Activated CD8-positive, alpha-beta memory T cell treated with anti-CD3 and anti-CD28 coated beads, Interleukin-2, amount 50 U/mL, for 1 hour (primary cell): ENCODE measurements around the gene GRB10.

Source experiments
- DNase-seq: peaks from one replicate; pipeline ENCODE4 v3.0.0-alpha.2; 2020; ENCODE audit errors: extremely low read depth

GRB10 gene

DNA sequence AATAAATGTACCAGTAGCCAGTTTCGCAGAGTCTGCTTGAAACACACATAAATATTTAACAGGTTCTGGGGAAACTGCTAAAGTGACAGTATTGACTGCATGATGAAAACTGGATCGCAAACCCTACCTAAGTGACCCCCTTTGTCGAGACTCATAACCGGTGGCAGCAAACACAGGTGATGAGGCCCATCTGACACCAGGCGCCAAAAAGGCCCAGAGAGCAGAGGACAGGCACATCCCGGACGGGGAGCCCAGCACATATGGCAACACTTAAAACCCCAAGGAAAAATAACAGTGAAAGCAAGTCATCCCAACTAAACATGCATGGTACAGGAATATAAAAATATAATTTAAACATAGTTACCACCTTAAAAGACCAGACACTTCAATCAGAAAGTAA, 62.4 kb downstream of the GRB10 start:
- DNase-seq = no peak

DNA sequence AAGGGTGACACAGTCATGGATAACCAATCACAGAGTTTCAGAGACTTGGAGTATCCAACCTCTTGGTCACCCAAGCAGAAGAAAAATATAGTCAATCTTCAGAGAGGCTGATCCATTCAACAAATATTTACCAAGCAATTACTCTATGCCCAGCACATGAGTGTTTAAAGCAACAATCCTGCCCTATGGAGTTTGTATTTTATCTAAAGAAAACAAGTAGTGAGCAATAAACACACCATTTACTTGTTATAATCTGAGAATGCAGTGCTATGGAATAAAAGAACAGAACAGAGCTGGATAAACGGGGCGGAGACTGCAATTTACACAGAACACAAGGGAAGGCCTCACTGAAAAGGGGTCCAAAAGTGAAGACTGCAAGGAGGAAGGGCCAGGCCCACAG, 63.8 kb downstream of the GRB10 start:
- no peak for DNase-seq

DNA sequence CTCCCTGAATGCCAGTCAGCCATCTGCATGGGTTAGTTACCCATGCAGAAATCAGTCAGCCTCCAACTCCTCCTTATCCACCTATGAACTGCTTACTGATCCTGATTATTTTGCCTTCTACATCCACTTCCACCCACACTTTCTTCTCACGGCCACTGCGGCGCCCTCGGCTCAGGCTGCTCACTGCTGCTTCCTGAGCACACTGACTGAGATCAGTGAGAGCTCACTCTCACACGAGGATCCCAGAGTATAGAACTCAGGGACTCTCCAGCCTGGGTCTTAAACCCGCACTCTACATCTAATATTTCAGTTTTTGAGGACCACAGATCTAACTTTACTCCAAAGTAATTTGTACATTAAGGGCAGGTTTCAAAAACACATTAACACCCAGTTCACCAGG, 64.4 kb downstream of the GRB10 start:
- no peak for DNase-seq

DNA sequence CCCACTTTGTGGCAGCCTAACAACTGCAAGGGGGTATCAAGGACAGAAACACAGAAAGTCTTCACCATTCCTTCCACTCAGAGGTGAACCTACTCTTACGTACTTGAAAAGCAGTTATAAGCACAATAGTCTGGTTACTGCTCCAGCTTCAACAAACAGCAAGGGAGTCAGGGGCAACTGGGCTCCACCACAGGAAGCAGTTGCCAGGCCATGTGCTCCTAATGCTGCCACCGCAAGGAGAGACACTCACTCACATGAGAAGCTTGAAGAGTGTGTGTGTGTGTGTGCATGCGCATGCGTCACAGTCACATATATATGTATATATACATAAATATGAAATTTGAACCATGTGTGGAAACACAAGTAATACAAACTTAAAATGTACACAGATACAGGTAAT, 65.5 kb downstream of the GRB10 start:
- no peak for DNase-seq

DNA sequence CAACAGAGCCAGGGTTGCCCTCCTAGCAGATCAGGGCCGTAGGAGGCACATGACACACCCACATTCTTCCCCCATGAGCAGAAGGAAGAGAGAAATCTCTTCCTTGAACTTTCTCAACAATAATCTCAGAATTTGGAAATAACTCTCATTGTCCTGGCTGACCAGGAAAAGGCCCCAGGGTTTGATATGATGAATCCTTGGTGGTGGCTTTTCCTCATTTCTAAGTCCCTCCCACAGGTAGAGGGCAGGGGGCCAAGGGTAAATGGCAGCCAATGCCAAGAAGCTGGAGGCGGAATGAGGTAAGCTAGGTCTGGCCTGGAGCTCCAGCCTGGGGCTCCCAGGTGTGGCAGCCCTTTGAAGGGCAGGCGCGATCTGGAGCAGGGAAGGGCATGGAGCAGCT, 67.8 kb downstream of the GRB10 start:
- DNase-seq = no peak

DNA sequence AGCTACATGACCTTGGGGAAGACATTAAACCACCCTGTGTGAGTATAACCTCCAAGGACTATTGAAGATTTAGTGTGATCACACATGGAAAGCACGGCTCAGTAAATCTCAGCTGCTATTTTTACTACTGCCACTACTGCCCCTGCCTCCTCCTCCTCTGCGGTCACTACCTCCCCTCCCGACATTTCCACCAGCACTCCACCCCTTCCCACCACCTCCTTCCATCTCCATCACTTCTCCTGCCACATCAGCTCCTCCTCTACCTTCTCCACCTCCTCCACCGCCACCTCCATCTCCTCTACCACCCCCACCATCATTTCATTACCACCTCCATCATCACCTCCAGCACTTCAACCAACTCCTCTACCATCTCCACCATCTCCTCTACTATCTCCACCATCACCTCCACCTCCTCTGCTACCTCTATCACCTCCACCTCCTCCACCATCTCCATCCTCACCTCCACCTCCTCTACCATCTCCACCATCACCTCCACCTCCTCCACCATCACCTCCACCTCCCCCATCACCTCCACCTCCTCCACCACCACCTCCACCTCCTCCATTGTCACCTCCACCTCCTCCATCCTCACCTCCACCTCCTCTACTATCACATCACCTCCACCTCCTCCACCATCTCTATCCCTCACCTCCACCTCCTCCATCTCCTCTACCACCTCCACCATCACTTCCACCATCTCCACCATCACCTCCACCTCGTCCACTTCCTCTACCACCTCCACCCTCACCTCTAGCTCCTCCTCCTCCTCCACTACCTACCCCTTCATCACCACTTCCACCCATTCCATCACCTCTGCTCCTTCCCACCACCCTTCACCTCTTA, 69.4 kb downstream of the GRB10 start:
- DNase-seq = no peak

DNA sequence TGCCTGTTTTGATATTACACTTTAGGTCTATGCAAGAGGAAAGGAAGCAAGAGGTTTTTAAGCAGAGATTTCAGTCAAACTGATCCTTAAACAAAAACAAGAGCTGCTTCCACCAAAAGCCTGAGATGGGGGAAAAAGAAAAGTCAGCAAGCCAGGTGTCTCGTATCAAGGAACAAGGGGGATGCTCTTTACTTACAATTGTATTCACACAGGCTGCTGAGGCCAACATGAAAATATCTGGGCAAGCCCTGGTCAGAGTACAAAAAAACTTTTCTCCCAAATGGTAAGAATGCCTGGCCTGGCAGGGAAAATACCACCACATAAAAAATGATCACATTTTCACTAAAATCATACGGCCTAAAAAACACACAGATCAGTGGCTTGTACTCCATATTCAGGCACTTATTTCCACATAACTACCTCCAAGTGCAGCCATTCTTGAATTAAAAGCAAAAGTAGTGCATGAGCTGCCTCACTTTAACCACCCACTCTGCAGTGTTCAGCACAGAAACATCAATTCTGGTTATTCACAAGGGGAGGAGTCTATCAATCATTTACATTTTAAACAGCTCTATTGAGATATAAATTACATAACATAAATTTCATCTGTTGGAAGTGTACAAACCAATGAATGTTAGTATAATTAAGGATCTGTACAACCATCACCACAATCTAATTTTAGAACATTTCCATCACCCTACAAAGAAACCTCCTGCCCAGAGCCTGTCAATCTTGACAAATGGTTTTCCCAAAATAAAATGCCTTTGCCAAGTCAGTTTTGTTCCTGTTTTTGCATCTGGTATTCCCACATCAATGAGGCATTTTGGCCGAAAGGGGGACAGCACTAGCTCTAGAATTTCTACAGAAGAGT, 70.2 kb downstream of the GRB10 start:
- DNase-seq = no peak

DNA sequence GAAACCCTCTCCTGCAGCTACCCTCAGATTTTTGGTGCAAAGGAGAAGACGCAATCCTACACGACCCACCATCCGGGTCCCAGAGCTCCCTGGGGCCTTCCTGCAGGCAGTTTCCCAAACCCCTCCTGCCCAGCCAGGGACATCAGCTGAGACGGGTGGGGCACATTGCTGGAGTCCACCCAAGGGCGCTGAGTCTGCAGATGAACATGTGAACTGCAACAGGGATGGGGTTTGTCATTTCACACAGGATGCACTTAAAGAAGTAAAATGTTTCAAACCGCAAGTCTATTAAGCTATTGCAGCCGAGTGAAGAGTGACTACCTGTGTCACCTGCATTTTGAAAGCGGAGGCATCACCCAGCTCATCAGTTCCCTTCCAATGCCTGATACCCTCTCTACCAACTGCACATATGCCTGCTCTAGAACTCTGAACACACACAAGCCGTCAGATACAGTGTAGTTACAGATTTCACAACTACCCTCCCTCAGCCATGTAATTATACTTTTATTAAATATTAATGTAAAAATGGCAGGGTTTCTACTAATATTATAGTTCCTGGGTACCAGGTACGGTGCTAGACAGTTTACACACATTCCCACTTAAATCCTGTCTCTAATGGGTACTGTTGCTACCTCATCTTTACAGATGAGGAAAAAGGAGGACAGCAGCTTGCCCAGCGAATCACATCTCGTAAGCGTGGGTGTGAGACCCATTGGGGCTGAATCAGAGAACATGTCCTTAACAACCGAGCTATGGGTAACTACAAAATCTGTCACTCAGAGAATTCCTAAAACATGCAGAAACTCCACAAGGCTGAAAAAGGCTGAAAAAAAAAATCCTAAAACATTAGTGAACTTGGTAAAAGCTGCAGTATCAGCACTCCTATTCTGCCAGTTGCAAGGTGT, 71.2 kb downstream of the GRB10 start:
- no peak for DNase-seq

DNA sequence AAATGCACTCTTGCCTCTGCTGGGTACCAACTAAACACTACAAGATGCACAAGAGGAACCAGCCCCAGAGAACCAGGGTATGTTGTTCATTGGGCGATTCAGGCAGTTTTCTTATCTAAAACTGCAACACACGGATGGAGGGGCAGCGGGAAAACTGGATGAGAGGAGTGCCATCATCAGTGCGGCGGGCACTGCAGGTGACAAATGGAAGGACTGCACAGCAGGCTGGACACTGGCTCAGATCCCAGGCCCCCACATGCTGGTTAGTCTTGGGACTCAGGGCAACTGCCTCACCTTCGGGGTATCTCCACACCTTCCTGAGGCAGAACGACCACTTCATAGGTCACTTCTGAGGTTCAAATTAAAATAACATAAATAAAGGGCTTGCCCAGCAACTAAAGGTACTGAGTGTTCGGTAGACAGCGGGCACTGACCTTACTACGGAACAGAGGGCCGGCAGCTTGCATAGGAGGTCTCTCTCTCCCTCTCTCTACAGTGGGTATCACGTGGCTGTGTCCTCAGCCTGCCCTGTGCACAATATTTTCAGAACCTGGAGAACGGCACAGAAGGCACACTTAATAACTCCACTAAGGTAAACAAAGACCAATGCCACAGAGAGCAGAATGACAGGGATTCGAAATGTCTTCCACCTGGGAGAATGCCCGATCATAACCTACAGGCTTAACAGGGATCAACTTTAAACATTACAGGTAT, 72.1 kb downstream of the GRB10 start:
- no peak for DNase-seq

DNA sequence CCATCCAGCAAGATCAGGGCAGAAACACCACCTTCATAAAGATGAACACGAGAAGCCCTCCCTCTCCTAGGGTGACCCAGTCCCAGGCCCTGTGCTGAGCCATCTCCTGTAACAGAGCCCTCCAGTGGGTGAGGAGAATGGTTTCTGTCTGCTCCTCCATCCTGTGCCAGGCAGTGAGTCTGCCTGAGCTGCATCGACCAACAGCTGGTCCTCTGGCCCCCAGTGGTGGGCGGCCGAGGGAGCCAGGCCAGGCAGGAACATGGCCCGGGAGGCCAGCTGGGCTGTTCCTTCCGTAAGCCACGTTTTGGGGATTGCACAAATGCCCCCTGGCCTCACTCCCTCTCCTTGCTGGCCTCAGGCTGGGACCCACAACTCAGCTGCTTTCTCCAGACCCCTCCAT, 73.5 kb downstream of the GRB10 start:
- no peak for DNase-seq

DNA sequence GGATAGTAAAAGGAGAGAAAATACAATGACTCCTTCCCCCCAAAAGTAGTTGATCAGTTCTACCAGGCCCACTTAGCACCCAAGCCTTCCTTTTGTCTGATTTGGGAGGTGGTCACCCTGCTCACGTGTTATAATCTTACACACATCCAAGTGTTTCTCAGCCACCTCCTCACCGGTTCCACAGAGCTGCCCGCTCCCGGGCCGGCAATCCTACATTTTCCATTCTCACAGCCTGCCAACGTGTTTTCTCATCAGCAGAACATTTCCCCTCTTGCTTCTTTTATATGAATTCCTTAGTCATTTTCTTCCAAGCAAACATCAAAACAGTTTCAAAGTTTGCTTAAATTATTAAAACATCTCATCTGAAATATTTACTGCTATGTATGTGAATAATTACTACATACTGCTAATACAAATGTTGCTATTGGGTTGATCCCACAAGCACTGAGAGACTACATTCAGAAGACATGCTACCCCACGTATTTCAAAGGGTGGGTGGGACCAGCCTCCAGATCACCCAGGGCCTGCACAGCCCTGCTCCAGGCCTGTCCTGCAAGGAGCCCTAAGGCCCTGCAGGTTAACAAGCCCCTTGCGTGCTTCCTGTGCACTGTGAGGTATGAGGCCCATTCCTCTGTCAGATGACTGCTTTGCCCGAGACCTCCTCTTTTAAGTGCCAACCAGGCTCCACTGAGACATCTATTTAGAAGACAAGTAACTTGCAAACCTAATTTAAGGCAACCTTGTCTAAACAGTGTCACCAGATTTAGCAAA, 75.3 kb downstream of the GRB10 start:
- no peak for DNase-seq

DNA sequence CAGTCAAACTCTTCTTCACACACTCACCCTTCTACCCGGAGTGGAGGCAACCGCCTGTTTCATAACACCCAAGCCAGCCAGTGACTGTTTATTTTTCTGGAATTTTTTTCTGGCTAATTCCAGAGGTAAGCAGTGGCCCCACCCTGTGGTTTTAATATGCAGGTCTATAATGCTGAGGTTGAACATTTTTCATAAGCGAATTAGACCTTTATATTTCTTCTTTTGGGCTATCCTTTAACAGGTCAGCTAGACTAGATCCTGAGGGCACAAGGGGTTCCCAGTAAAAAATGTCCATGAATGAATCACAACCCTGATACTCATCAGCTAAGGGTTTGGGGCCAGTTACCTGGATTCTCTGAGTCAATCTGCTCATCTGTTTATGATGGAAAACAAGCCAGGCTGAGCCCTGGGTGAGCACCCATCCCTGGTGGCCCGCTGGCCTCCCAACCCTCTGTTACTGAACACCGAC, 76.2 kb downstream of the GRB10 start:
- no peak for DNase-seq

DNA sequence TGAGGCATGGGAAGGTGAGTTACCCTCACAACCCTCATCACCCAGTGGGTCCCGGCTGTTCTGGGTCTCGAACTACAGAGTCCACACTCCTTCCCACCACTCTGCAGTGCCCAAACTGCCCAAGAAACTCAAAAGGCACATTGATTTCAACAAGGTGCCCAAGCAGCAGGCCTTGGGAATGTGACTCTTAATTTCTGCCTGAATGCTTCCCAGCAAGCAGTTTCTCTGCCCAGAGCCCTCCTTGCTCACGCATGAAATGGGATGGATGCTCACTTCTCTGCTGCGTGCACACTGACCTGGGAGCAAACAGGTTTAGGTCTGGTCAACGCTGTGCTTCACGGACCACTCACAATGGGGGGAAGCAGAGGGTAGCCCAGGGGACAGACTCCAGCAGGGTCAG, 77.9 kb downstream of the GRB10 start:
- DNase-seq = no peak

DNA sequence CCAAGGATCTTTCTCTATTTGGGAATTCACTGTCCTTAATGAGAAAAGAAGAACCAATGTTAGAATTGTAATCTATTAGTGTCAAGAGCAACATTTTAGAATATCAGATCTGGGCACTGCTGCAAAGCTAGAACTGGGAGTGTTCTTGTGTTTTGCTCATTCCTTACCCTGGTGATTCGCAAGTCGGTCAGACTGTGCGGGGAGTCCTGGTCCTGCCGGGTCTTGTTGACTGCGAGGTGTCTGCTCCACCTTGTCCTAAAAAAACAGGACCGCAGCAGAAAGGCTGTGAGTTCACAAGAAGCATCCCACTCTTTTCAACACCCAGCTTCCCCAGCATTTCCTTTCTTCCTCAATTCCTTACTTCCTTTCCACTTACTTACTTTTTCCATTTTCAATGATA, 79.0 kb downstream of the GRB10 start:
- no peak for DNase-seq

DNA sequence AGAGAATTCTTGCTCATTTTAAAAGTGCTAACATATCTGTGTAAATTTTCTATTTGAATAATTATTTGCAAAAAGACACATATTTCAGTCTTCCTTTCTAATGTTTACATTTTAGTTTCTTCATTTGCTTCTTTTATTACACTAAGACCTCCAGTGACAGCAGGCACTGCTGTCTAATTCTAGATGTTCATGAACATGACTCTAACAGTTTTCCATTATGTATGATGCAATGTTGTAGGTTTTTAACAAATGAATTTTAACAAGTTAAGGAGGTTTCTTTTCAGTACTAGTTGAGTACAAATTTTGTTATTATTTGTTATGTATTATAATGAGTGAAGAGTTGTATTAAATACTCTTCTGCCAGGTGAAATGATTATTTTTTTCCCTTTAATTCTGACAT, 83.6 kb downstream of the GRB10 start:
- no peak for DNase-seq

DNA sequence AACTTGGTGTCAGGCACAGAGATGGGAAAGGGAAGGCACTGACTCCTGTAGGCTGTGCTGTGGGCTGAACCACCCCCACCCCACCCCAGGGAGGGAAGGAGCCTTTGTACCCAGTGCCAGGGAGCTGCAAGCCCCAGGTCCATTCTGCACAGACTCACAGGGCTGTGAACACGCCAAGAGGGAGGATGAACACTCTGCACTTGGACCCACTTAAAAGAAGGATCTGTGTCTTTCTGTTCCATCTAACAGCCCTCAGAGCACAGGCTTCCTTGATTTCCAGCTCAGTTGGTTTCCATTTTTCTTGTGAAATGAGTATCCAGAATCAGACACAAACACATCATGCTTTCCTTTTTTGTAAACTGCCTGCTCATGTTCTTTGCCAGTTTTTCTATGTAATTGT, 84.9 kb downstream of the GRB10 start:
- DNase-seq = no peak

DNA sequence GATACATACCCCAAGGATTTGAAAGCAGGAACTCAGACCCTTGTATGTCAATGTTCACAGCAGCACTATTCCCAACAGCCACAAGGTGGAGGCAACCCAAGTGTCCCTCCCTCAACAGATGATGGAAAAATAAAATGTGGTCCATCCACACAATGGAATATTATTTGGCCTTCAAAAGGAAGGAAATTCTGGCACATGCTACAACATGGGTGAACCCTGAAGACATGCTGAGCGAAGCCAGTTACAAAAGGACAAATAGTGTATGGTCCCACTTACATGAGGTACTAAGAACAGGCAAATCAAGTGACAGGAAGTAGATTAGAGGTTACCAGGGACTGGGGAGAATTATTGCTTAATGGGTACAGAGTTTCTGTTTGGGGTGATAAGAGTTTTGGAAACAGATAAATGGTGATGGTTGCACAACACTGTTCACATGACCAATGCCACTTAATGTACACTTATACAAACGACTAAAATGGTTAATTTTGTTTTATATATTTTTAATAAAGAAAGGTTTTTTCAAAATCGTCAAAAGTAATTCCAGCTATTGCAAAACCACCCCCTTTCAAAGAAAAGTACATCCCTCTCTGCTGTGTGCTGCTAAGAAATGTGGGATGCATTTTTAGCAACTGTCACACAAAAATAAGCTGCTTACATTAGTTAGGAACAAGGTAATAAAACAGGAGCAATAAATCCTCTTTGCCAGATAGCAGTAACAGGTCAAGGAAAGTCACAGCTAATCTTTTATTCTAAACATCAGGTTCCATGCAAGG, 85.7 kb downstream of the GRB10 start:
- no peak for DNase-seq

DNA sequence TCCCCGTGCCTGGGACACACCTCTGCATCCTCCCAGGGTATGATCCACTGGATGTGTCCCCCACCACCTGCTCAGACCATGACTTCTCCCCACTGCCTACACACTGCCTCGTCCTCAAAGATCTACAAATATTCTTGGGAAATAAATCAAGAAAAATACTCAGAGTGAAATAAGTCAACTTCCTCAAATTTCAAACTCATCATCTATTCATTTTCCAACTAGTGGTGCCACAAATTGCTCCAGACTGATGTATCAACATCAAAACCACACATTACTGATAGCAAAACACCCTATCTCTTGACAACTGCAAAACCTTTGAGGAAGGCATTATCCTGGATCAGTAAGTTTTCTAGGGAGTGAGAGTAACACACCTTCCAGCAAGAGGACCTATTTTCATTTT, 87.7 kb downstream of the GRB10 start:
- no peak for DNase-seq

DNA sequence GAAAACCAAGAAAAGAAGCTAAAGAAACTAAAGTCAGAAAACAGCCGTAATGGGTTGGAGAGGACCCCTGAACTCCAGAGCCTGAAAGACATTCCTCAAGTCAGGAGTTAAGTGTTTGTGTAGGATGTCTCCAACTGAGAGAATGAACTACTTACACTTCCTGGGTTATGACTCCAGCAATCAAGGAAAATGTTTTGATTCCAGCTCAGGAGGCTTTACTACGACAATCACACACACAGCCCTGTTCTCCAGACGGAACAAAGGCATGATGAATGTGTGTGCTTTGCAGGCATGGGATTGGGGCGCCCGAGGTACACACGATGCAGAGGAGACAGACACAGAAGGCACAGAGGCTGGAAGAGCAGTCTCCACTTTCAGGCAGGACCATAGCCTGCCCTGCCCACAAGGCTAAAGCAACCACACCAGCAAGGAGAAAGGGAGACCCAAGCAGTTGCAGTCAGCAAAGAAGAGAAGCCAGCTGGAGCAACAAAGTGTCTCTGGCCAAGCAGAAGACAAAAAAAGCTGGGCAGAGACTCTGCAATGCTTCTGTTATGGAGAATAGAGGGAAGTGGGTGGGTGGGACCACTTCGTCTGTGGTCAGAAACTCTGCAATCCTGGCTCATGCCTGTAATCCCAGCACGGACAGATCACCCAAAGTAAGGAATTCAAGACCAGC, 89.1 kb downstream of the GRB10 start:
- no peak for DNase-seq
